ENCODE measurements around the gene PCSK6.
A peak's percentile ranks its signal among the peaks of the same experiment; 100 is the strongest.

Gene PCSK6

DNA sequence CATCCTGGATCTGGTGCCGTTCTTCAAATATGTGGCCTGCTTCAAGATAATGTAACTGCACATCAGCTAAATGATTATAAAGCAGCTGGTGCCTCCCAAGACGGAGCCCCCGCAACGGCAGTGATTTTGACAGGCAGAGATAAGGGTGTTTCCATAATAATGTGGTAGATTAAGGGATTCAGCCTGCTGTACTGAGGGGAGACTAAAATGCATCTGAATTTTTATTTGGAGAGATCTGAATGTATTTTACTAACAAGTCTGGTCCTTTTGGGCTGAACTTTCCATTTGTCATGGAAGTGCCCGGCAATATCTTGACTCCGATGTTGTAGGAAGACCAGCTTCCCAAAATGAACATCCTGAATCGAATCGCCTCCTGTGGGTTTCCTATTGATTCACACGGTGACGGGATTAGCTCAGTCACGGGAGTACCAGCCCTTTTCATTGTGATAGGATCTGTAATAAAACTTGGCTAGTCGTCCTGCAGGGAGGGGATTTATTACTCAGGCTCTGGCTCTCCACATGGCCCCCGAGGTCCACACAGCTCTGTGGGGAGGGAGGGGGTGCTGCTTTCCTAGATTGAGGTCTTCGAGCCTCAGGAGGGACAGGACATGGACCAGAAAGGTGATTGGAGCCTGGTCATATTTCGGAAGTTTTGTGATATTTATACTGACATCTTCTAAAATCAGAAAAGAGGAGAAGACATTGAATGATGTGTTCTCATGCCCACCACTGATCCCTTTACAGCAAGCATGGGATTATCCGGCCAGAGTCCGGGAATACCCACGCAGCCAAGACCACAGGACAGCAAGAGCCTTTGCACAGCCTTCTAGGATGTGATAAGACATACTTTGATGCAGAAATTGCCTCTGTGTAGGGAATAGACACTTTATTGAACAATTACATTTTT is 2.5 kb upstream of the PCSK6 start:
- TF ChIP-seq, protein P1, sequence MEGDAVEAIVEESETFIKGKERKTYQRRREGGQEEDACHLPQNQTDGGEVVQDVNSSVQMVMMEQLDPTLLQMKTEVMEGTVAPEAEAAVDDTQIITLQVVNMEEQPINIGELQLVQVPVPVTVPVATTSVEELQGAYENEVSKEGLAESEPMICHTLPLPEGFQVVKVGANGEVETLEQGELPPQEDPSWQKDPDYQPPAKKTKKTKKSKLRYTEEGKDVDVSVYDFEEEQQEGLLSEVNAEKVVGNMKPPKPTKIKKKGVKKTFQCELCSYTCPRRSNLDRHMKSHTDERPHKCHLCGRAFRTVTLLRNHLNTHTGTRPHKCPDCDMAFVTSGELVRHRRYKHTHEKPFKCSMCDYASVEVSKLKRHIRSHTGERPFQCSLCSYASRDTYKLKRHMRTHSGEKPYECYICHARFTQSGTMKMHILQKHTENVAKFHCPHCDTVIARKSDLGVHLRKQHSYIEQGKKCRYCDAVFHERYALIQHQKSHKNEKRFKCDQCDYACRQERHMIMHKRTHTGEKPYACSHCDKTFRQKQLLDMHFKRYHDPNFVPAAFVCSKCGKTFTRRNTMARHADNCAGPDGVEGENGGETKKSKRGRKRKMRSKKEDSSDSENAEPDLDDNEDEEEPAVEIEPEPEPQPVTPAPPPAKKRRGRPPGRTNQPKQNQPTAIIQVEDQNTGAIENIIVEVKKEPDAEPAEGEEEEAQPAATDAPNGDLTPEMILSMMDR (IDR thresholded peaks at IDR 0.05; ENCODE audit: extremely low read depth, insufficient read depth, missing control alignments), result no peak
- in situ Hi-C loops (cut with MboI; ENCODE audit: low pct_unique_long_range_greater_than_20kb, low sequenced_read_pairs, unreplicated experiment), result loop anchor here (10.0 kb wide), 1 partner anchor 197 kb away; the partner anchor contains the start of gene SNRPA1
- DNase-seq (ENCODE audit: low spot score), result no peak

DNA sequence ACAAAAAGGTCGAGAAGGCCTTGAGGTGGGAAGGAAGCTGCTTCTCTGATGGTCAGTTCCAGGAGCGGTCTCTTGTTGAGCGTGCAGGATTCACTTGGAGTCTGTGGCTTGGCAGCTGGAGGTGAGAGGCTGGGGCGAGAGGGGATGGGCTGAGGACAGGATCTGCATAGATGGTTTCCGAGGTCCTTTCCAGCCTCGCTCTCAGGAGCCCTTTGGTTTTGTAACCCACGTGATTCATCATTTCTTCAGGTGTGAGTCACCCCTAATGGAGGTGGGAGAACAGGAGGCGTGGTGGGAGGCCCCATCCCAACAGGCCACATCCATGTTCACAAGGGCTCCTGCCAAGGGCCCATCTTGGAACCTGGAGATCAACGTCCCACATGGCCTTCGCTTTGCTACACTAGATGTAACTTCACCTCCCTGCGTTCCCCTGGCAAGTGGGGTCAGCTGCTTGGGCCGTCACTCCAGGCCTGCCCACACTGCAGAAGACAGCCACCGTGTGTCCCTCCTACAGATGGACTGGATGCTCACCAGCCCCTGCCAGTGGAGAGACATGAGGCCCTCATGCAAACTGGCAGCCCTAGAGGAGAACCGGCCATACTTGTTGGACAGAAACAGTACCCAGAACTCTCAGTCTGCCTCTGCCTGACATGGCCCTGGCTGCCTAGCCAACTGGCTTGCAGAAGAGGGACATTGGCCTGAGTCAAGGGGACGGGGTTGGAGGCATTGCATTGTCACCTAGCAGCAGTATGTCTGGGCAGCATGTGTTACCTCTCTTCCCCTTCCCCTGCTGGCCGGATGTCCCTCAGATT is 1.6 kb upstream of the PCSK6 start:
- in situ Hi-C loops (cut with MboI; ENCODE audit: low pct_unique_long_range_greater_than_20kb, low sequenced_read_pairs, unreplicated experiment), result loop anchor here (10.0 kb wide), 1 partner anchor 196 kb away; the partner anchor contains the start of gene SNRPA1
- no peak for DNase-seq (ENCODE audit: low spot score)
- TF ChIP-seq, protein P1 (IDR thresholded peaks at IDR 0.05; ENCODE audit: extremely low read depth, insufficient read depth, missing control alignments), result no peak

DNA sequence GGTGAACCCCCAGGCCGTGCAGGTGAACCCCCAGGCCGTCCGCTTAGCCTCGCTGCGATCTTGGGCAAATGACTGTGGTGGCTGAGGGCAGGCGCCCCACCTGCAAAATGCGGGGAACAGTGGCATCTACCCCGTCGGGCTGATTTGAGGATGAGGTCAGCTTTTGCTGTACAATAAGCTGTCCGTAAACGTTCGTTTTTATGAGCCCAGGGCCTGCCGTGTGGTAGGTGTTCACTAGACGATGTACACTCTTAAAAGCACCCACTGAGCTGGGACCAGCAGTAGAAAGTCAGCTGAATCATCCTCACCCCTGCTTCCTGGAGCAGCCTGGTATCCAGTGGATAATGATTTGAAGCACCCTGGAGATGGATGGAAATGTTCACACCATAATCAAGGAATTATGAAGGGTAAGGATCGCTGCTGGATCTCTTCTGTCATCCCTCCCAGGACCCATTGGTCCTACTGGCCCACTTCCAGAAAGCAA is 943 bp upstream of the PCSK6 start:
- no peak for DNase-seq (ENCODE audit: low spot score)
- in situ Hi-C loops (cut with MboI; ENCODE audit: low pct_unique_long_range_greater_than_20kb, low sequenced_read_pairs, unreplicated experiment), result loop anchor here (10.0 kb wide), 1 partner anchor 196 kb away; the partner anchor contains the start of gene SNRPA1
- TF ChIP-seq, protein P1 (IDR thresholded peaks at IDR 0.05; ENCODE audit: extremely low read depth, insufficient read depth, missing control alignments), result no peak

DNA sequence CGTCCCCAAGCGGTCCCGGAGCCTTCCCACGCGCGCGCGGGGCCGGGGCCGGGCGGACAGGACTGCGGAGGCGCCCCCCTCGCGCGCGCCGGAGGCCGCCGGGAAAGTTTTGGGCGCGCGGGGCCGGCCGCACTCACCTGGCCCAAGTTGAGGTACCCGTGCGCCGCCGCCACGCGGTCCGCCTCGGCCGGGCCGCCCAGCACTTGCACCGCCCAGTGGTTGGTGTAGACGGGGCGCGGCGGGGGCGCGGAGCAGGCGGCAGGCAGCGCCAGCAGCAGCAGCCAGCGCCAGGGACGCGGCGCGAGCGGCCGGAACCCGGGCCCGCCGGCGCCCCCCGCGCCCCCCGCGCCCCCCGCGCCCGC is 289 bp downstream of the PCSK6 start:
- TF ChIP-seq, protein P1 (IDR thresholded peaks at IDR 0.05; ENCODE audit: extremely low read depth, insufficient read depth, missing control alignments), result peak; percentile 36
- in situ Hi-C loops (cut with MboI; ENCODE audit: low pct_unique_long_range_greater_than_20kb, low sequenced_read_pairs, unreplicated experiment), result no loop called here
- DNase-seq (ENCODE audit: low spot score), result peak; percentile 79

DNA sequence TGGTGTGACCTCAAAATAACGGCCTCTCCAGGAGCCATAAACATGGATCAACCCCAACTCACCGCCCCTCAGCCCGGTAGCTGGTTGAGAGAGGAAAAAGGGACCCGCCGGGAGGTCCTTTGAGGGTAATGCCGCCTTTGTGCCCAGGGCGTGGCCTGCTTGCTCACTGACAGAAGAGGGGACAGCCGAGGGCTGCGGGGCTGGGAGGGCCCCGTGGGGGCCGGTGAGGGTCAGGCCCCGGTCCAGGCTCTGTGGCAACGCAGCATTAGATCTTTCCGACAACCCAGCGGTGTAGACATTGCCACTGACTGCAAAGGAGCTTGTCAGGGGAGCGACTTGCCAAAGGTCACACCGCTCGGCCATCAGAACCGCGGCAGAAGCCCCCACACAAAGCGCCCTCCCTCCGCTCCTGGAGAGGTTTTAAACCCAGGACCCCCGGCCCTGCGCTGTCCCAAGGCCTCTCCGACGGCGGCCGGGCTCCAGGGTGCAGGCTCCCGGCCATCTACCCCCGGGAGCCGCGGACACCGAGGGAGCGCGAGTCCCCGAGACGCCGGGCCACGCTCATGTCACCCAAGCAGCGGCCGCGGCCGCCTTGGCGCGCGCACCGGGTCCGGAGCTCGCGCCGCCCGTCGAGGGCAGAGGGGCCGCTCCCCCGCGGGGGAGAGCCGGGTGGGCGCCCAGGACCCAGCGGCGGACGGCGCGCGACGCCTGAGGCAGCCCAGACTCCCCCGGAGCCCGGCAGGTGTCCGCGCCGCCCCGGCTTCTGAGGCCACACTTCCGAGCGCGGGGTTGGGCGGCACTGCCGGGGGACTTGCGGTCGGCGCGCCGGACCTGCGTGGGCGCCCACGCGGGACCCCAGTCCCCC is 975 bp downstream of the PCSK6 start:
- DNase-seq (ENCODE audit: low spot score), result no peak
- in situ Hi-C loops (cut with MboI; ENCODE audit: low pct_unique_long_range_greater_than_20kb, low sequenced_read_pairs, unreplicated experiment), result no loop called here
- TF ChIP-seq, protein P1 (IDR thresholded peaks at IDR 0.05; ENCODE audit: extremely low read depth, insufficient read depth, missing control alignments), result no peak

Measured in GM13977 (cell line).